NCI-H2227 (cell line): ENCODE measurements around the gene CYP21A2.
"Not testable (repeated sequence)": the region's sequence is repeated elsewhere in the genome, so short reads cannot be mapped to it uniquely, and the experiment has no call there.

Experiments
- DNase-seq: peaks from one replicate; lab custom pipeline; 2025; ENCODE audit not compliant: unreplicated experiment; lab: John Stamatoyannopoulos, UW

Gene CYP21A2

DNA sequence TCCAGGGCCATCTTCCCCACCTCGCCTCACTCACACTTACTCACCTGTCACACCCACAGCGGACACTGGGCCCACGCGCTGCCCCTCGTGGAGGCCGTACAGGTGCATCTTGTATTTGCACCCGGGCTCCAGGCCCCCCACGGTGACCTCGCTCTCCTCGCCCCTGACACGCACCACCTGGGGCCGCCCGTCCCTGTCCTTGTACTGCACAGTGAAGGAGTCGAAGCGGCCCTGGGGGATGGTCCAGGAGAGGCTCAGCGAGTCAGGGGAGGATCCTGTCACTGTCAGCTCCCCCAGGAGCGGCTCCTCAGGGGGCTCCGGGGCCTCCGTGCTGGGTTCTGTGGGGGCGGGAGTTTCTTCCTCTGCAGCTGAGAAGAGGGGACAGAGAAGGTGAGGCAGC lies 14.4 kb downstream of the CYP21A2 start:
- DNase-seq = not testable (repeated sequence)

DNA sequence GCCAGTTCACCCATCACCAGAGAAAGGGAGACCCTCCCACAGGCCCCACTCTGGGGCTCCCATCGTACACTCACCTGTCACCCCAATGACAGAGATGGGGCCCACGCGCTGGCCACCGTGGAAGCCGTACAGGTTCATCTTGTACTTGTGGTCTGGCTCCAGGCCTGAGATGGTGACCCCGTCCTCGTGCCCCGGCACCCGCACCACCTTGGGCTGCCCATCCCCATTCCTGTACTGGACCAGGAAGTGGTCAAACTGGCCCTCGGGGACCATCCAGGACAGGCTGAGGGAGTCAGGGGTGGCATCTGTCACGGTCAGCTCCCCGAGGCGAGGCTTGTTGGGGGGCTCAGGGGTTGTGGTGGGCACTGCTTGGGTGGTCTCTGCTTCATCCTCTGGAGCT lies 15.1 kb downstream of the CYP21A2 start:
- DNase-seq = not testable (repeated sequence)

DNA sequence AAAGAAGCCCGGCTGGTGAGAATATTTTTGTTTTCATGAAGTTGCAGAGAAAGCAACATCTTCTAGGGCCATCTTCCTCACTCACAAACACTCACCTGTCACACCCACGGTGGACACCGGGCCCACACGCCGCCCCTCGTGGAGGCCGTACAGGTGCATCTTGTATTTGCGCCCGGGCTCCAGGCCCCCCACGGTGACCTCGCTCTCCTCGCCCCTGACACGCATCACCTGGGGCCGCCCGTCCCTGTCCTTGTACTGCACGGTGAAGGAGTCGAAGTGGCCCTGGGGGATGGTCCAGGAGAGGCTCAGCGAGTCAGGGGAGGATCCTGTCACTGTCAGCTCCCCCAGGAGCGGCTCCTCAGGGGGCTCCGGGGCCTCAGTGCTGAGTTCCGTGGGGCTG lies 17.5 kb downstream of the CYP21A2 start:
- not testable (repeated sequence) for DNase-seq

DNA sequence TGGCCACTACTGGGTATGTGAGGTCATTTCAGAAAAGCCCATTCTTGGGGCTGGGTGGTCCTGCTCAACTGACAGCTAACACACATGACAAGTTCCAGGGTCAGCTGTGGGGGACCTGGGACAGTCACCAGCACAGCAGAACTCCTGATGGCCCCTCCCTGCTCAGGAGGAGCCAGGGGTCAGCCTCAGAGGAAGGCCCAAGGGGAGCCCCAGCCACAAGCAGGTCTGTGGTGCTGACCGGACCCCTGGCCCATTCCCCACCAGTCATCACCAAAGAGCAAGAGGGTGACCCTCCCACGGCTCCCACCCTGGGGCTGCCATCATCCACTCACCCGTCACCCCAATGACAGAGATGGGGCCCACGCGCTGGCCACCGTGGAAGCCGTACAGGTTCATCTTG lies 18.0 kb downstream of the CYP21A2 start:
- DNase-seq = no peak

DNA sequence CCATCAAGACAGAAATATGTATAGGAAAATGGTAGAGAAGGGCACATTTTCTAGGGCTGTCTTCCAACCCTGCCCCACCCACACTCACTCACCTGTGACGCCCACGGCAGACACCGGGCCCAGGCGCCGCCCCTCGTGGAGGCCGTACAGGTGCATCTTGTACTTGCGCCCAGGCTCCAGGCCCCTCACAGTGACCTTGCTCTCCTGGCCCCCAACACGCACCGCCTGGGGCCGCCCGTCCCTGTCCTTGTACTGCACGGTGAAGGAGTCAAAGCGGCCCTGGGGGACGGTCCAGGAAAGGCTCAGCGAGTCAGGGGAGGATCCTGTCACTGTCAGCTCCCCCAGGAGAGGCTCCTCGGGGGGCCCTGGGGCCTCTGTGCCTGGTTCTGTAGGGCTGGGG lies 19.8 kb downstream of the CYP21A2 start:
- DNase-seq = no peak

DNA sequence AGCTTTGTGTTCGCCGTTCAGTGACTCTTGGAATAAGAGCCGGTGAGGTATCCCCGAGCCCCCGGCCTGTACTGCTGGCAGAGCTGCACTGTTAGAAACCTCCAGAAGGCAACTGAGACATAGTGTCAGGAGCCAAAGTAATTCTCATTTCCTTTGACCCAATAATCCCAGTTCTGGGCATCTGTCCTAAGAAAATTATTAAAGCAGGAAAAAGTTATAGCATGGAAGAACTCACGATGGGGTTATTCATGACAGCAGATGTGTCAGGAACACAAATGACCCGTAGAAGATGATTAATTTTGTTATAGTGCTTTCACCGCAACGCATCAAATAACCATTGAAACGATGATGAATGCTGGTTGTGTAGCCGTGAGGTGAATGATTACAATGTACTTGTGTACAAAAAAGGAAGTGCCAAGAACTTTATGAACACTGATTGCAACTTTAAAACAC lies 20.3 kb downstream of the CYP21A2 start:
- DNase-seq = no peak

DNA sequence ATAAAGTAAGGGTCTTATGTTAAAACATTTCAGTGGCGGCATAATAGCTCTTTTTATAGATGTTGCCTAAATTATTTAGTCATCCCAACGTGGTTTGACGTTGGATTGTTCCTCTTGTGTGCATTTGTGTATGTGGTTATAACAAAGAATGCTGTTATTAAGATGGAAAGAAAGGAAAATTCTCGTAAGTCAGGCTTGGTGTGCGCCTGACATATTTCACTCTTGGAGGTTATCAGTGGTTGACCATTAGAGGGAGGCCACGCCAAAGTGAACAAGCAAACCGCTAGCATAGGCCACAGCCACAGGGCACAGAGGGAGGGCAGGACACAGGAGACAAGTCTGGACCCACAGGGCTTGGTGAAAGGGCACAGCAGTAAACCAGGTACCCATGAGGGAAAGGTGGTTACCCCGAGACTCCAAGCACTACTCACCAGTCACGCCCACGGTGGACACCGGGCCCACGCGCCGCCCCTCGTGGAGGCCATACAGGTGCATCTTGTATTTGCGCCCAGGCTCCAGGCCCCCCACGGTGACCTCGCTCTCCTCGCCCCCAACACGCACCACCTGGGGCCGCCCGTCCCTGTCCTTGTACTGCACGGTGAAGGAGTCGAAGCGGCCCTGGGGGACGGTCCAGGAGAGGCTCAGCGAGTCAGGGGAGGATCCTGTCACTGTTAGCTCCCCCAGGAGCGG lies 22.9 kb downstream of the CYP21A2 start:
- no peak for DNase-seq

DNA sequence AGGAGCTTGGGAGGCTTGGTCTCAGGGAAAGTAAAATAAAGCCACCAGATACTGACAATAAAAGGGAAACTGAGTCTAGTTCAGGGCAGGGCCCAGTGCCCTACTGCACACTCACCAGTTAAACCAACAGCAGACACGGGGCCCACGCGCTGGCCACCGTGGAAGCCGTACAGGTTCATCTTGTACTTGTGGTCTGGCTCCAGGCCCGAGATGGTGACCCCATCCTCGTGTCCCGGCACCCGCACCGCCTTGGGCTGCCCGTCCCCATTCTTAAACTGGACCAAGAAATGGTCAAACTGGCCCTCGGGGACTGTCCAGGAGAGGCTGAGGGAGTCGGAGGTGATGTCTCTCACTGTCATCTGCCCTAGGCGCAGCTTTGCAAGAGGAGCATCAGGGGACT lies 26.5 kb downstream of the CYP21A2 start:
- no peak for DNase-seq

DNA sequence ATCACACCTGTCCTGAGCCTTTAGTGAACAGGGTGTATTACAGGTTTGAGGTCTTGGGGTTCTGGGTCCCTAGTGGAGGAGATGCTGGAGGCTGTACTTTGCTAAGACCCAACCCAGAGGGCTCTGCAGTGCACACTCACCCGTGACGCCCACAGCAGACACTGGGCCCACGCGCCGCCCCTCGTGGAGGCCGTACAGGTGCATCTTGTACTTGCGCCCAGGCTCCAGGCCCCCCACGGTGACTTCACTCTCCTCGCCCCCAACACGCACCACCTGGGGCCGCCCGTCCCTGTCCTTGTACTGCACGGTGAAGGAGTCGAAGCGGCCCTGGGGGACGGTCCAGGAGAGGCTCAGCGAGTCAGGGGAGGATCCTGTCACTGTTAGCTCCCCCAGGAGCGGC lies 29.3 kb downstream of the CYP21A2 start:
- not testable (repeated sequence) for DNase-seq

DNA sequence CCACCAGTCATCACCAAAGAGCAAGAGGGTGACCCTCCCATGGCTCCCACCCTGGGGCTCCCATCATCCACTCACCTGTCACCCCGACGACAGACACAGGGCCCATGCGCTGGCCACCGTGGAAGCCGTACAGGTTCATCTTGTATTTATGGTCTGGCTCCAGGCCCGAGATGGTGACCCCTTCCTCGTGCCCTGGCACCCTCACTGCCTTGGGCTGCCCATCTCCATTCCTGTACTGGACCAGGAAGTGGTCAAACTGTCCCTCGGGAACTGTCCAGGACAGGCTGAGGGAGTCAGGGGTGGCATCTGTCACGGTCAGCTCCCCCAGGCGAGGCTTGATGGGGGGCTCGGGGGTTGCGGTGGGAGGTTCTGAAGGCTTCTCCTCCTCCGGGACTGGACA lies 30.1 kb downstream of the CYP21A2 start:
- DNase-seq = not testable (repeated sequence)

DNA sequence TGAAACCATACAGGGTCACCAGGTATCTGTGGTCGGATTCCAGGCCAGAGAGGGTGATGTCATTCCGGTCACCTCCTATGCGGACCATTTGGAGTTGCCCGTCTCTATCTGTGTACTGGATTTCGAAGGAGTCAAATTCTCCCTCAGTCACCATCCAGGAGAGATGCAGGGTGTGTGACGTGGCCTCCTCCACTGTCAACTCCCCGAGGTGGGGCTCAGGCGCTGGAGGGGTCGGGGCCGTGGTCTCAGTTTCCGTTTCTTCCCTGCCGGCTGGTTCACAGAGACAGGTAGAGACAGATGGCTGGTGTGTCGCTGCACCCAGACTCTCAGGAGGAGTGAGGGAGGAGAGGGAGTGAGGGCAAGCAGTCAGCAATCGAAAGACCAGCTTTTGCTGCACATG lies 30.7 kb downstream of the CYP21A2 start:
- no peak for DNase-seq

DNA sequence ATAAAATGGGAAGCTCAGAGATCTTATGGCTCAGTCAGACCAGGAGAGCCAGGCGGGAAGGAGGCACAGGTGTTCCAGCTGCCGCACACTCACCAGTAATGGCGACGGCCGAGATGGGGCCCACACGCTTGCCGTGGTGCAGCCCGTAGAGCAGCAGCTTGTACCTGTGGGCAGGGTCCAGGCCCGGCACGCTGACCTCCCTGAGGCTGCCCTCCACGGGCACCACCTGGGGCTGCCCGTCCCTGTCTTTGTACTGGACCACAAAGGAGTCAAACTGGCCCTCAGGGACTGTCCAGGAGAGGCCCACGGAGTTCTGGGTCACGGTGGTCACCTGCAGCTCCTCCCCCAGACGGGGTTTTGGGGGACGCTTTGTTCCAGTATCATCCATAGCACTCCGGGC lies 31.2 kb downstream of the CYP21A2 start:
- DNase-seq = no peak

DNA sequence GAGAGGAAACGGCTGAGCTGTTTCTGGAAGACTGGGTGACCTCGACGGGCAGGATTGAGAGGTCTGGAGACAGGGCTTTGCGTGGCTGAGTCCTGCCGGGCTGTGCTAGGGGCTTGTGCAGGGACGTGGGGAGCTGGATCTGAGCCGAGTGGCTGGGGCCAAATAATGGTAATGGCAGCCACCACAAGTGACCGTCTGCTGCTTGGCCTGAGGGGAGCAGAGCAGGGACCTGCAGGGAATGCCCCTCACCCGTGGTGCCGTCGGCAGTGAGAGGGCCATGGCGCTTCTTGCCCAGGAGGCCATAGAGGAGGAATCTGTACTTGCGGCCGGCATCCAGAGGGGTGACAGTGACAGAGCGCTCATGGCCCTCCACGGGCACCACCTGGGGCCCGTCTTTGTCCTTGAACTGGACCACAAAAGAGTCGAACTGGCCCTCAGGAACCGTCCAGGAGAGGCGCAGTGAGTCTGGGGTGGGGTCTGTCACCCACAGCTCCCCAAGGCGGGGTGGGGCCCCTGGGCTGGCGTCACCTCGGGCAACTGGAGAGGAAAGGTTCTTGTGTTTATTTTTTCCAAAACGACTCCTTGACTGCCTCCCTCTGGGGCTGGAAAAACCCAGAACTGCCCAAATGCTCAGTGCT lies 31.8 kb downstream of the CYP21A2 start:
- DNase-seq = no peak

DNA sequence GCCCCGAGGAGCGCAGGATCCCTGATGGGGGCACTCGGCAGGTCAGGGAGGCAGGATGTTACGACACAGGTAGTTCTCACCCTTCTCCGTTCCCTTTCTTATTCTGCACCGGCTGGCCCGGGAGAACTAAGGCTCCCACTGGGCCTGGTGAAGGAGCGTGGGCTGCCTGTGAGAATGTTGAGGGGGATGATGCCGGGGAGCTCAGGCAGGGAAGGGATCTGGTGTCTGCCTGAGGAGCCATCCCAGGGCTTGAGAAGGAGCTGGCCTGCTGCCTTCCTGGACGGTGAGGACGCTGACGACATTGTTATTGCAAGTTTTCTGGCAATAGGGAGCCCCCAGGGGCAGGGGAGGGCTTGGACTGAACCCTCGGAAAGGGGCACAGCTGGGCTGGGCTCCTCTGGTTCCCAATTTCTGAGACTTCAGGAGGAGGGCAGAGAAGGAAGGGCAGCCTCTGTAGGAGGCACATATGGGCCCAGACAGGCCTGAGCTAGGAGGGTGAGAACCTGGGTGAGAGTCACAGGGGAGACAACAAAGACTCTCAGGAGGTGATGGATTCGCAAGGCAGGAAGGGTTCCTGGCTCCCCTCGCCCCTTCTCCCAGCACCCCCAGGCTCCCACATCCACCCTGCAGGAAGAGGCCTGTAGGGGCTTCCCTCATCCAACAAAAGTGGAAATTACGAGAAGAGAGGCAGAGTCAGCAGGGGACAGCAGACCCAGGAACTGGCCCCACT lies 32.8 kb downstream of the CYP21A2 start:
- DNase-seq = no peak

DNA sequence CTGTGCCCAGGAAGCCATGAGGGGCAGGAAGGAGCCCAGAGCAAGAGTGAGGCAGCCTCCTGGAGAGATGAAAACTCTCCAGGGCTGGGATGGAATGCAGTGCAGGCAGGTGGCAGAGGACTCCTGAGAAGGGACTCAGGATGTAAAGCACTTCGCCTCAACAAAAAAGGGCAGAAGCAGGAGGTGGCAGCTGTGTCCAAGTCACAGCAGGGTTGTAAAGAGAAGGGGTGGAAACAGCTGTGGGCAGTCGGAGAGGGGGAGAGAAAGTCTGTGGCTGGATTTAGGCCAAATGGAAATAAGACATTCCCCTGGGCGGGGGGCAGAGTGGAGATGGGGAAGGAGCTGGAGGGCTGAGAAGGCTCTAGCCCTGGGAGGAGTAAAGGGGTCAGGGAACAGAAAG lies 34.9 kb downstream of the CYP21A2 start:
- DNase-seq = no peak

DNA sequence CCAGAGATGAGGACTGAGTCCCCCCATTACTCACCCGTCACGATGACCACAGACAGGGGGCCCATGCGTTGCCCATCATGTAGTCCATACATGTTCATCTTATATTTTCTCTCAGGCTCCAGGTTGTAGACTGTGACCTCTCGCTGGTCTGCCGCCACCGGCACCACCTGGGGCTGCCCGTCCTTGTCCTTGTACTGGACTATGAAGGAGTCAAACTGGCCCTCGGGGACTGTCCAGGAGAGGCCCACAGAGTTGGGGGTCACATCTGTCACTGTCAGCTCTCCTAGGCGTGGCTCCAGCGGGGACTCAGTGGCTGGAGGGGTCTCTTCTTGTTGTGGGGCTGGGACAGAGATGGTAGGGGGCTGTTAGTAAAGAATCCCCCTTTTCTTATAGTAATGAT lies 35.4 kb downstream of the CYP21A2 start:
- no peak for DNase-seq

DNA sequence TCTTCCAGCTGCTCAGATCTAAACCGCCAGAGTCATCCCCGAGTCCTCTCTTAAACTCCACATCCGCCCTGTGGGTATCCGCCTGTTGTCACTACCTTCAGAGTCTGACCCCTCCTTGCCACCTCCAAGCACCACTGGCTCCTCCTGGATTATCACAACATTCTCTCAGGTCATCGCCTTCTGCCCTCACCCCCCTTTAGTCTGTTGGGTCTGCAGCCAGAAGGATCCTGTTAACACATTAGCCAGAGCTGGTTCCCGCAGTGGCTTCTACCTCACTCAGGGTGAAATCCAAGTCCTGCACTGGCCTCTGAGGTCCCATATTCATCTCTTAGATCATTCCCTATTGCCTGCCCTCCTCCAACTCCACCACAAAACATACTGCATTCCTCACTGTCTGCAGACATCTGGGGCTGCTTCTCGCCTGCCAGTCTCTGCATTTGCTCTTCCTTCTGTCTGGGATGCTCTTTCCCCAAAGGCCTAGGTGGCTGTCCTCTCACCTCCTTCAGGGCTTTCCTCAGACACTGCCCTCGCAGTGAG lies 36.8 kb downstream of the CYP21A2 start:
- no peak for DNase-seq

DNA sequence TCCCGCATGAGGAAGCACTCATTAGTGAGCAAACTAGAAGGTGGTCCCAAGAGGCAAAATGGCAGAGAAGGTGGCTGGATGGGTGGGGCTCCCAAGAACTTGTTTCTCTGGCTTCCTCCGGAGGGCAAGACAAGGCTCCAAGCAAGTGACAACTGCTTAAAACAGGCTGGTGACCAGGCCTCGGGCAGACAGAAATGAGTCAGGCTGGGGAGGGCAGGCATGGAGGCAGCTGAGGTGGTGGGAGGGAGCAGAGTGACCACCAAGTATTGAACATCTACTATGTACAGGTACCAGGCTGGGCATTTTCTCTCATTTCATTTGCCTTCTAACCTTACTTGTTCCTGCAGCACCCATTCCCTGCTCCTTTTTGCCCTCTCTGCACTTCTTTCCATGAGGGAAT lies 37.6 kb downstream of the CYP21A2 start:
- DNase-seq = no peak

DNA sequence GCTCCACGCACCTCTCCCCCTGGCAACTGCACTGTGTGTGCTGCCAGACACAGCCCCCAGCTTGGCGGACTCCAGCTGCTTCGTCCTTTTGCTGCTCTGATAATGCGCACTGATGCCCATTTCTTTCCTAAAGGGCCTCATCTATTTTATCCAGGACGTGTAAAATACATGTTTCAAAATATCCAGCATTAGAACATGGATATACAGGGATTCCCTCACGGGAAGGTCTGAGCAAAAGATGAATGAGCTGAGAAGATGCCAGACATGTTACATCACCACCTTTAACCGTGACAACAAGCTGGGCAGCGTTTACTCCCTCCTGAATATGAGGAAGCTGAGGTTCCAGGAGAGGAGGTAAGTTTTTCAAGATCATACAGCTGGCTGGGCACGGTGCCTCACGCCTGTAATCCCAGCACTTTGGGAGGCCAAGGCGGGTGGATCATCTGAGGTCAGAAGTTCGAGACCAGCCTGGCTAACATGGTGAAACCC lies 38.1 kb downstream of the CYP21A2 start:
- no peak for DNase-seq

DNA sequence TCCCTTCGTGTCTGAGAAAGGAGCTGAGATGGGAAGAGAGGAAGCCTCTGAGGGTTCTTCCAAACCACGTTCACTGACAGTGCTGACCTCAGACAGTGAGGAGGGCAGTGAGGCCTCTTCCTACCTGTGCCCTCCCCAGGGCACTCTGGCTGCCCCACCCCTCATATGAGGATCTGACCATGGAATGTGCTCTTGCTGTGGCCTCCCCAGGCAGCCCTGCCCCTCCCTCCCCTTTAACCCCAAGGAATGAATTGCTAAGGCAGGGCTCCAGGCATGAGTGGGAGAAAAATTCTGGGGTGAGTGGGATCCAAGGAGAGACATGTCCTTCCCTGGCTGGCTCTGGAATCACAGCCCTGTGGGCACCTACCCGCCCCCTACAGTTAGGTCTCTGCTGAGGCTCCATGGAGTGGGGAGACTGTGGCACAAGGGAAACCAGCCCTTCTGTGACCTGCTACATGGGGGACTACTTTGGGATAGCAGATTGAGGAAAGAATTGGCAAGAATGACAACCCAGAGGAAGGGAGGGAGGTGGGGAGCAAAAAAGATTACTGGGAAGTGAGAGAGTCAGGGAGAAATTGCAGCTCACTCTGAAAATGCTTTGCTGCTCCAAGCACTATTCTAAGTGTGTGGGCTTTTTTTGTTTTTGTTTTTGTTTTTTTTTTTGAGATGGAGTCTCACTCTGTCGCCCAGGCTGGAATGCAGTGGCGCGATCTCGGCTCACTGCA lies 41.5 kb downstream of the CYP21A2 start:
- no peak for DNase-seq
